ENCODE measurements around the gene TRMO. TPM values are rescaled to one million over a fixed set of nuclear protein-coding genes. Genes with fewer than 3 reads are reported as not detected.

The TRMO gene
- total RNA-seq, 1 donor from 2014 or later, result 6.8 TPM

- Mint-ChIP-seq H3K27me3 (ENCODE audit: unreplicated experiment) (no peaks in the 10 kb centered on the region), H3K4me1 (ENCODE audit: unreplicated experiment) (peaks cover 4% of the 10 kb centered on the region), H3K36me3 (ENCODE audit: low read depth, unreplicated experiment) (no peaks in the 10 kb centered on the region), H3K4me3 (ENCODE audit: unreplicated experiment) (no peak within 1 kb of the TSS), H3K9me3 (ENCODE audit: unreplicated experiment) (no peaks in the 10 kb centered on the region), H3K27ac (ENCODE audit: unreplicated experiment) (no peak within 1 kb of the TSS)
- DNase-seq (ENCODE audit: low spot score), result no peak
- TF ChIP-seq CTCF (IDR thresholded peaks at IDR 0.05; ENCODE audit: unreplicated experiment), result no peak
These were observed 15.9 kb upstream of the TRMO start, which contains the start of gene HEMGN for GRCh38 chr9:97938081-97938644. Gene HEMGN (minus strand): TSS chr9:97938172. CDS start chr9:97938136, 36 bp downstream.

GRCh38 chr9:97936998-97937397, 14.7 kb upstream of the TRMO start:
- Mint-ChIP-seq H3K4me3 (ENCODE audit: unreplicated experiment) (no peak overlapping the region), H3K4me1 (ENCODE audit: unreplicated experiment) (peaks cover 4% of the 10 kb centered on the region), H3K36me3 (ENCODE audit: low read depth, unreplicated experiment) (no peaks in the 10 kb centered on the region), H3K27me3 (ENCODE audit: unreplicated experiment) (no peaks in the 10 kb centered on the region), H3K9me3 (ENCODE audit: unreplicated experiment) (no peaks in the 10 kb centered on the region), H3K27ac (ENCODE audit: unreplicated experiment) (no peak overlapping the region)
- TF ChIP-seq CTCF (IDR thresholded peaks at IDR 0.05; ENCODE audit: unreplicated experiment), result no peak
- no peak for DNase-seq (ENCODE audit: low spot score)

GRCh38 chr9:97935276-97935675, 13.0 kb upstream of the TRMO start:
- Mint-ChIP-seq H3K36me3 (ENCODE audit: low read depth, unreplicated experiment) (no peaks in the 10 kb centered on the region), H3K9me3 (ENCODE audit: unreplicated experiment) (no peaks in the 10 kb centered on the region), H3K27me3 (ENCODE audit: unreplicated experiment) (no peaks in the 10 kb centered on the region), H3K4me3 (ENCODE audit: unreplicated experiment) (no peak overlapping the region), H3K4me1 (ENCODE audit: unreplicated experiment) (peaks cover 18% of the 10 kb centered on the region), H3K27ac (ENCODE audit: unreplicated experiment) (no peak overlapping the region)
- DNase-seq (ENCODE audit: low spot score), result no peak
- TF ChIP-seq CTCF (IDR thresholded peaks at IDR 0.05; ENCODE audit: unreplicated experiment), result no peak

- no peak for TF ChIP-seq CTCF (IDR thresholded peaks at IDR 0.05; ENCODE audit: unreplicated experiment)
- Mint-ChIP-seq H3K4me3 (ENCODE audit: unreplicated experiment) (no peak overlapping the region), H3K4me1 (ENCODE audit: unreplicated experiment) (peaks cover 18% of the 10 kb centered on the region), H3K27ac (ENCODE audit: unreplicated experiment) (no peak overlapping the region), H3K36me3 (ENCODE audit: low read depth, unreplicated experiment) (no peaks in the 10 kb centered on the region), H3K9me3 (ENCODE audit: unreplicated experiment) (no peaks in the 10 kb centered on the region), H3K27me3 (ENCODE audit: unreplicated experiment) (no peaks in the 10 kb centered on the region)
- no peak for DNase-seq (ENCODE audit: low spot score)
These were observed 12.2 kb upstream of the TRMO start for GRCh38 chr9:97934321-97935115.

All from endothelial cell (in vitro differentiated cells).